GM19324 (cell line): ENCODE data around the gene IFNA2.
A peak's percentile ranks its signal among the peaks of the same experiment; 100 is the strongest.
"Not testable (repeated sequence)": the region's sequence is repeated elsewhere in the genome, so short reads cannot be mapped to it uniquely, and the experiment has no call there.

Experiments used
- ATAC-seq: cut with Tn5 transposase; IDR thresholded peaks from one replicate; pipeline ENCODE4 v1.9.1; 2021; ENCODE audit warnings: mild to moderate bottlenecking, moderate library complexity; ENCODE audit not compliant: unreplicated experiment, low FRiP score

IFNA2 gene

DNA sequence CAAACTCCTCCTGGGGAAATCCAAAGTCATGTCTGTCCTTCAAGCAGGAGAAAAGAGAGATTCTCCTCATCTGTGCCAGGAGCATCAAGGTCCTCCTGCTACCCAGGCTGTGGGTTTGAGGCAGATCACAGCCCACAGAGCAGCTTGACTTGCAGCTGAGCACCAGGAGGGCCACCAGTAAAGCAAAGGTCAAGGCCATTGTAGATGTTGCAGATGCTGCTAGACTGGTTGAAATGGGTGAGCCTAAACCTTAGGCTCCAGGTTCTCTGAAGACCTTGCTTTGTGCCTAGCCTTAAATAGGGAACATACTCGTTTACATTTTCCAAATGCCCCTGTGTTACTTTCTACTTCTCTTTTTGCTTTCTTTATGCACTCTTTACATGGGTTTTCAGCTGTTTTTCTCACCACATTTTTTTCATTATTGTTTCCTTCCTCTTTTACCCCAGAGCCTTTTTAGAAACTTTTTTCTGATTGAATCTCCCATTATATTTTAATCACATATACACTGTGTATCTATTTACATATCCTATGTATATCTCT is at the start of gene IFNA2:
Gene IFNA2 (minus strand): TSS at position 268 of the 540 bp plus-strand sequence. CDS start 69 bp downstream, at position 199.
- ATAC-seq = no peak

- not testable (repeated sequence) for ATAC-seq
Observed at GRCh38 chr9:21435015-21435383, 49.8 kb upstream of the IFNA2 start.

- no peak for ATAC-seq
Observed at GRCh38 chr9:21434202-21435014, 49.2 kb upstream of the IFNA2 start.

GRCh38 chr9:21432672-21433425 is 47.7 kb upstream of the IFNA2 start:
- peak; percentile 49 for ATAC-seq

- no peak for ATAC-seq
Observed at GRCh38 chr9:21429191-21429590, 44.0 kb upstream of the IFNA2 start.

DNA sequence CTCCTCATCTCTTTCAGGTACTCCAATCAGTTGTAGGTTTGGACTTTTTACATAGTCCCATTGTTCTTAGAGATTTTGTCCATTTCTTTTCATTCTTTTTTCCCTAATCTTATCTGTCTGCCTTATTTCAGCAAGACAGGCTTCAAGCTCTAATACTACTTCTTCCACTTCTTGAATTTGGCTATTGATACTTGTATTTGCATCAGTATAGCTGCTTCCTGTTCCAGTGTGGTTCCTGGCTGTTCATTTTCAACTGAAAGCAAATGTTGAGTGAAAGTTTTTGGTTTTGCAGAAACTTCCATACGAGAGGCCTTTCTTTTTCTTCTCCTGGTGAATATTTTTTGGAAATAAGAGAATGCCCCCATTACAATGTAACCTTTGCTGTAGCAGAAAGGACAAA is 43.0 kb upstream of the IFNA2 start:
- ATAC-seq = no peak

- ATAC-seq = no peak
Observed at GRCh38 chr9:21415493-21416267, 30.5 kb upstream of the IFNA2 start.

DNA sequence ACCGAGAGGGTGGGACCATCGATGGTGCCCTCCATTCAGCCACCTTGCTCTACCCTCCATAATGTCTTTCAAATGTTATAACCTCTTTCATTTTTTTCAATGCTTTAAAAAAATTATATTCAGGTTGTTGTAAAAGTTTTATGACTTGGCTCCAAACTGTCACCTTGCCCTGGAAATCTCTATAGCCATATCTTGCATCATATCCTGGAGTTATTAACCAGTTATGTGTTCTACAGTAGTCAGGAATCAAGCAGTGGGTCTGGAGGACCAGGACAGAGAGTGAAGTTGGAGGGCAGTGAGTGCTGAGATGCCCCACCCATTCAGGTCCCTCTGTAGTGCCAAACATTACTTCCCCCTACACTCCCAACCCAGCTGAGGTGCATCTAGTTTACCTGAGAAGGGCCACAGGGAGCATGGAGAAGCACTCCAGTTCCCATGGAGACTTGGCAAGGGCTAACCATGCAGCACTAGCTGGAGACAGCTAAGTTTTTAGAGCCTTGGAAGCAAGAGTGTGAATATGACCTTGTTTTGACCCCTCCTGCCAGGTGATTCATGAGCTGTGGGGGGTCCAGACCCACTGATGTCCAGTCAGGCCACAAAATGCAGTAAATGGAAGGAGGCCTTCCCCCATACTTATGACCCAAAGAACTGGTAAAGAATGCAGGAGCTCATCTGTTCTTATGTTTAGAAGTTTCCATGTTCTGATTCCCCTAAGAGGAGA is 29.2 kb upstream of the IFNA2 start:
- ATAC-seq = no peak

DNA sequence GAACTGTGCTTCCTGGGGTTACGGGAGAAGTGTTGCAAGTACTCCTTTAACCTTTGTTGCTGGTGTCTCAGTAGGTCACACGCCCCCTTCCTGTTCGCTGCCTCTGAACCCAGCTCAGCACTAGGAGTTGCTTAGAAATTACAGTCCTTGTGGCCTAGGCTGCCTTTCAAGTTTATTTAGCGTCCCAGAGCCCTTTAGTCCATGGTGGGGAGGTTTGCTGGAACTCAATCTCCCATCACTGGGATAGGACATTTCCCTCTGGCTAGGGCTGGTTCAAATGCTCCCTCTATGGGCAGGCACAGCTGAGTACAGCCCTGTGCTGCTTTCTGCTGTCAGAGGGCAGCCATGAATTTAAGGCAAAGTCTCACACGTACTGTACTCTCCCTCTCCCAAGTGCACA is 28.4 kb upstream of the IFNA2 start:
- no peak for ATAC-seq

GRCh38 chr9:21413151-21413550 is 28.0 kb upstream of the IFNA2 start:
- ATAC-seq = no peak

DNA sequence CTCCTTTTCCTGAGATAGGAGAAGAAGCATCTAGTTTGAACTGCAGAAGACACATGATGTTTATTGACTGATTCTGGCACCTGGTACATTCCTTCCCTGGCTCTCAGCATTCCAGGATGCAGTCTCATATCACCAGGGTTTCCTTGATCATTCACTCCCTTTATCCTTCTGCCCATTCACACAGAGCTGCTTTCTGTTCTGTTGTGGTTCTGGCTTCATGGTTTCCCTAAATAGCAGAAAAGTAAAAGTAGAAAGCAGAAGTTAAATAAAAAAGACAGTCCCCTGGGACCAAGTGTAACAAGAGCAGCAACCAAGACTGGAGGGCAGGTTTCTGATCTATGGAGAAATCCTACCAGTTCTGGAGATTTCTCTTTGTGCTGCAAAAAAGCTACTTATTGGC is 26.9 kb upstream of the IFNA2 start:
- no peak for ATAC-seq

DNA sequence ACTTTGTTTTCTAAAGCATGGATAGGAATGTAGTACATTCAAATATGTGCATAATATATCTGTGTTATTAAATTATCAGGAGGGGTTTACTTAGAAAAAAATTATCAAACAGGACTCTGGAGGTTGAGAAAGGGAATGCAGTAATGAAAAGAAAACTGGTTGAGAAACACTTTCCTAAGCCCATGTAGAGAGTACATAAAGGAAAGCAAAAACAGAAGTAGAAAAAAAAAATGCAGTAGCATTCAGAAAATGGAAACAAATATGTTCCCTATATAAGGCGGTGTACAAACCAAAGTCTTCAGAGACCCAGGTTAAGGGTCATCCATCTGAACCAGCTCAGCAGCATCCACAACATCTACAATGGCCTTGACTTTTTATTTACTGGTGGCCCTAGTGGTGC is 23.6 kb upstream of the IFNA2 start, which contains the start of gene IFNA8:
Gene IFNA8 (plus strand): TSS at position 301 of the 400 bp plus-strand sequence. CDS start 60 bp downstream, at position 361.
- ATAC-seq = no peak

DNA sequence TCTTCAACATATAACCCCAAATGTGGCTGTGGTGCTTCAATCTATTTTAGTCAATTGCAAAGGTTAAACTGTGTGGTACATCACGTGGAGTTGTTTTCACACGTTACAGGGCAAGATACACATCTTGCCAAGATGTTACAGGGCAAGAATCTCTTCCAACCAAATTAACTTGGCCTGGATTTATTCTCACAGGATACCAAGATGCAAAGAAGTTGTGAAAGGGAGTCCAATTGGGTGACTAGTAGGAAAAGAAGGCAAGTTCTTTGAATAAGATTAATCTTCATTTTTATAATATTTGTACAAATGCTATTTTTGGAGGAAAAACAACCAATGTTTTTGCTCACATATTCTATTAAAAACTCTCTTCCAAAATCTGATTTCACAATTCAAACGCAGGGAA is 18.9 kb upstream of the IFNA2 start:
- no peak for ATAC-seq

DNA sequence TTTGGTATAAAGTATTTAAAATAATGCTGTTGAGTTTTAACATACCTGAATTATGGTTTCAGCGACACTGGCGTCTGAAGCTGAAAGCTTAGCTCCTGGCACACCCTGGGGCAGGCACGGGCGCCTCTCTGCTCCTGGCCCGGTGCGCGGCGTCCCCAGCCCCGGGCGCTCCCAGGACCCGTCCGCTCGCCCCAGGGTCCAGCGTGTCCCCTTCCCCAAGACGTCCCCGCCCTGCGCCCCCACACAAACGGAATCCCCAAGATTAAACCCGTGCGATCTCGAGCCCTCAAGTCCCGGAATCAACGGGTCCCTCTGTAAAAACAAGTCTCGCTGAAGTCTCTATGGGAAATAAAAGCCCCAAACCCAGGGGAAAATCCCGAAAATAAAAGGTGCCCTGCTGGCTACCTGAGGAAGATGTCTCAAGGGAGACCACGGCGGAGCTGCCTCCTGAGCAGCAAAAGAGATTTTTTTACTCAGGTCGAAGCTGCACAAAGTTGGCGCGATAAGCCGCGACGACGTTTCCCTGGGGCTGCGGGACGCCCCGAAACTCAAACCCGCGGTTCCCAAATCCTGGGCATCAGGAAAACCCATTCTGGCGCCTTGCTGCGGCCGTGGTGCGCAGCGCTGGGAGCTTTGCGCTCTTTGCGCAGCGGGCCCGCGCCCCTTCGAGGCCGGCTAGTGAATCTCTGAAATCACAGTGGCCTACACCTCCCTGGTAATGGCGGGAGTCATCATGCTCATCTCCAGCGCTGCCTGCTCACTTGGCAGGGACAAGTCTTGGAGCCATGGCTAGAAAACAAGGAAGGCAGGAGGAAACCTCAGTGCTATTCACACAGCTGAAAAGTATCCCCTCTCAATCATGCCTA is 17.4 kb upstream of the IFNA2 start:
- peak; percentile 50 for ATAC-seq

GRCh38 chr9:21399956-21400355 is 14.8 kb upstream of the IFNA2 start:
- ATAC-seq = no peak

- no peak for ATAC-seq
Observed at GRCh38 chr9:21398955-21399489, 13.8 kb upstream of the IFNA2 start.

DNA sequence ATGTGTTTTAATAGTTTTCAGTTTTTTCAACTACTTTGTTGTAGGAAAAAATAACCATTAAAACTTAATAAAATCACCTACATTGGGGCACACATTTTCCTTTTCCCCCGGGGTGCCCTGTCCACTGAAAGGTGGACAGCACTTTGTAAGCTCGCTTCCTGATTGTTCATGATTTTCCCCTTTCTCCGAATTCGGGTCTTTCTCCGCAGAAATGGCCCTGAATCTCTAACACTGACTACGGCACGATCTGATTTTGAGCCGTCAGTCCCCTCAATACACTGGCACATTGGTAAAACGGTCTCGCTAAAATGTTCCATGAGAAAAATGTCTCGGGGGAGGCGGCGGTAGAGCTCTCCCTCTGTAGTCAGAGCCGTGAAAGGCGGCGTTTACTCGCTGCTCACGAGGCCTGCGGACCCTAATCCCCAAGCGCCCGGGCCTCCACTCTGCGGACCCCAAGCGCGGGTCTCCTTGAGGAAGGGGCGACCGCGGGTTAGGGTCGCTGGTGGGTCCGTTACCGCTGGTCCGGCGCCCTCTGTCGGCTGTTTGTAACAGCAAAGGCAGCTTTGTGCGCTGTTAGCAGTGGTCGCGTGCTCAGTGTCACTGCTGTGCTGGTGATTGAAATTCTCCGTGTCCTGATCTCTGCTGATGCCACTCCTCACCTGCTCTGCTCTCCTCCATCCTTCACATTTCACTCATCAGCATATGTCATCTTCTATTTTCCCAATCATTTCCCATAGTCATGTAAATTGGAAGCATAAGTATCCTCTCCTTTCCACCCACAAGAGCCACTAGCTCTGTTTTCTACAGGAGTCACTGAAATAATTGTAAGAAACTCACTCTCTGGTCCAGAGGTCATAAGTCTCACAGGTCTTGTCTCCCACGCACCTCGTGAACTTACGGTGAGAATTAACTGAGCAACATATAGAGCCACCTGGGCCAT is 10.8 kb upstream of the IFNA2 start:
- ATAC-seq = no peak

DNA sequence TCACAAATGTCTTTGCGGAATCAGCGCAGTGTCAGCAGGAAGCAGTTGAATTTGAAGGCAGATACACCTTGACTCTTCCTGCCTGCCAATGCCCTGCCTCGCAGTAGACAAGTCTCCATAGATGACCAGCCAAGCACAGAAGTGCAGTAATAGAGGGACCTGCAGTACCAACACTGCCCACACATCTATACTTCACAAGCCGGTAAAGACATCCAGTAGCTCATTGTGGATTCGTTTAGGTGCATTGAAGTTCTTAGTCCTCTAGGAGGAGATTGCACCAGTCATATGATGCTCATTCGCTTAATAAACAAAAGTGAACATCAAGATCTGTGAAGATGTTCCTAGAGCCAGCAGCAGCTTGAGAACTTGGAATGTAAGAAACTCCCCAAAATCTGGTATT is 7.1 kb upstream of the IFNA2 start:
- peak; percentile 80 for ATAC-seq
